C4-2B (cell line): ENCODE data around the gene AIFM2.
"Not testable (repeated sequence)": the region's sequence is repeated elsewhere in the genome, so short reads cannot be mapped to it uniquely, and the experiment has no call there.

Experiments used
- H3K27ac ChIP-seq: fragments of 450-650 bp; 2 replicates; pipeline ENCODE4 v1.5.1; 2017
- ZFX ChIP-seq: fragments of 450-650 bp; IDR thresholded peaks from 2 replicates; pipeline ENCODE4 v1.6.1; 2017
- TF ChIP-seq, protein P1 (sequence below): fragments of 450-650 bp; conservative IDR thresholded peaks from 2 replicates; pipeline ENCODE4 v1.5.1; 2017; ENCODE audit warnings: mild to moderate bottlenecking

The AIFM2 gene

DNA sequence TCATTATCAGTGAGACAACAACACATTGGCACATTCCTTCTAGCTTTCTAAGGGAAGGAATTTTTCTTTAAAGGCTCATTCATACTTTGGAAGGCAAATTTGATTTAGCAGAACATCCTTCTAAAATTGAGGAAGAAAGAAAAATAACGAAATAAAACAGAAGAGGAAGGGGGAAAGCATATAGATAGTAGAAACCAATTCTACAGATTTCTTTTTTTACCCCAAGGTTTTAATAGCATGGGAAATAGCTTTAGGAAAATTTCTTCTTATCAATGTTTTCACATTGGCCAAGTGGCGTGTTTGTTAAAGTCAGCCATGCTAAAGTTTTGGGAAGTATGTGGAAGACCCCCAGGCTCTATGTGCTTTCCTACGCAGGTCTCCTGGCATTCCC lies 44.3 kb downstream of the AIFM2 start:
- no peak for TF ChIP-seq ZFX
- TF ChIP-seq, protein P1, sequence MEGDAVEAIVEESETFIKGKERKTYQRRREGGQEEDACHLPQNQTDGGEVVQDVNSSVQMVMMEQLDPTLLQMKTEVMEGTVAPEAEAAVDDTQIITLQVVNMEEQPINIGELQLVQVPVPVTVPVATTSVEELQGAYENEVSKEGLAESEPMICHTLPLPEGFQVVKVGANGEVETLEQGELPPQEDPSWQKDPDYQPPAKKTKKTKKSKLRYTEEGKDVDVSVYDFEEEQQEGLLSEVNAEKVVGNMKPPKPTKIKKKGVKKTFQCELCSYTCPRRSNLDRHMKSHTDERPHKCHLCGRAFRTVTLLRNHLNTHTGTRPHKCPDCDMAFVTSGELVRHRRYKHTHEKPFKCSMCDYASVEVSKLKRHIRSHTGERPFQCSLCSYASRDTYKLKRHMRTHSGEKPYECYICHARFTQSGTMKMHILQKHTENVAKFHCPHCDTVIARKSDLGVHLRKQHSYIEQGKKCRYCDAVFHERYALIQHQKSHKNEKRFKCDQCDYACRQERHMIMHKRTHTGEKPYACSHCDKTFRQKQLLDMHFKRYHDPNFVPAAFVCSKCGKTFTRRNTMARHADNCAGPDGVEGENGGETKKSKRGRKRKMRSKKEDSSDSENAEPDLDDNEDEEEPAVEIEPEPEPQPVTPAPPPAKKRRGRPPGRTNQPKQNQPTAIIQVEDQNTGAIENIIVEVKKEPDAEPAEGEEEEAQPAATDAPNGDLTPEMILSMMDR: no peak
- no peak overlapping the region for H3K27ac ChIP-seq

DNA sequence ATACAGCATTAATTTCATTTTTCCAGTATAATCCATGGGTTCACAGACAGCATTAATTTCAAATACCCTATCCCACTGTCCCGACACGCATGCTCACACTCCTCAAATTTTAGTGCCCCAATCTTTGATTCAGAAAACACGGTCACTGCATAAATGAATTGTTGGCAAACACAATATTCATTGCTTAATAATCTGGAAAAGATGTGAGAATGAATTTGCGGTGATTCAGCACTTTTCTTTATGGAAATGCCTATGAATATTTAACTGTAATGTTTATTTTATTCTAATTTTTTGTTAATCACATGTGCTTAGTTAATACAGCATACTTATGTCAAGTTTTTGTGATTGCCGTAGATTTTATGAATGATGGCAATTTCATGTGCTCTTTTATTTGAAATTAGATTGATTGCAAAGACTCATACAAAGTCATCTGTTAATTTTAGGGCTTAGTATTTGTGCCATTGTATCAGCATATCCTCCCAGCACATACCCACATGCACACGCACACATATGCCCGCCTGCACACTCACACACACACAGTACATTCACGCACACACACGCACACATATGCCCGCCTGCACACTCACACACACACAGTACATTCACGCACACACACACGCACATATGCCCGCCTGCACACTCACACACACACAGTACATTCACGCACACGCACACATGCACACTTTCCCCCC lies 44.9 kb downstream of the AIFM2 start:
- no peak for TF ChIP-seq ZFX
- TF ChIP-seq, protein P1: no peak
- no peak overlapping the region for H3K27ac ChIP-seq

DNA sequence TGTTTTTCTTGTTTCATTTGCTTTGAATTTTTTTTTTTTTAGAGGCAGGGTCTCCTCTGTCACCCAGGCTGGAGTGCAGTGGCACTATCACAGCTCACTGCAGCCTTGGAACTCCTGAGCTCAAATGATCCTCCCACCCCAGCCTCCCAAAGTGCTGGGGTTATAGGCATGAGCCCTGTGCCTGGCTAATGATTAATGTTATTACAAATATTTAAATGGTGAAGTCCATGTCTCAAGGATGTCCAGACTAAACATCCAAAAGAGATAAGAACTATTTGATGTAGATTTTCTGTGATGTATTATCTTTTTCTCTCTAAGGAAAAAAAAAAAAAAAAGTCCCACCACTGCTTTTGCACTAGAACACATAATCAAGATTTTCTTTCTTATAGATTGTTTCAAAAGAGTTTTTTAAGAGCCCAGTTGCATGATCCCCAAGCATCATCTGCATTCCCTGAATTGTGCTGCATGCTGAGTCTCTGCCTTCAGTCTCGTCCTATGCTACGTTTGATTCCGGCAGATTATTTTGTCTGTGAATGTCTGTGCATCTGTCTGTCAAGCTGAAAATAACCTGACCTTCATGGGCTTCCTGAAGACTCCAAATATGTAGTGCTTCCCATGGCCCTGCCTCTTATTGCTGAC lies 46.5 kb downstream of the AIFM2 start:
- H3K27ac ChIP-seq: no peak overlapping the region
- no peak for TF ChIP-seq ZFX
- TF ChIP-seq, protein P1: no peak

DNA sequence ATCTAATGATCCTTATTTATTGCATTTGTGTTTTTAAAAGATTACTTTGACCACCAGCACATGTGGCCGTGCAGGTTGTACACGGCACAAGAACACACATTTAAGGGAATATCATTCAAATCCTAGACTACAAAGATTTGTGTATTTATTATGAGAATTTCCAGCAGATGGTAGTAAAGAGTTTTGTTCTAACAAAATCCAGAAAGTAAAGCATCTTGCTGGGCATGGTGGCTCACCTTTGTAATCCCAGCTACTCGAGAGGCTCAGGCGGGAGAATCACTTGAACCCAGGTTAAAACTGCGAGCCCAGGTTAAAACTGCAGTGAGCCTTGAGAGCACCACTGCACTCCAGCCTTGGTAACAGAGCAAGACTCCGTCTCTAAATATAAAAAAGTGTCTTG lies 48.4 kb downstream of the AIFM2 start:
- TF ChIP-seq, protein P1: no peak; the same call in 1 of the 2 replicates
- TF ChIP-seq ZFX: no peak
- no peak overlapping the region for H3K27ac ChIP-seq

DNA sequence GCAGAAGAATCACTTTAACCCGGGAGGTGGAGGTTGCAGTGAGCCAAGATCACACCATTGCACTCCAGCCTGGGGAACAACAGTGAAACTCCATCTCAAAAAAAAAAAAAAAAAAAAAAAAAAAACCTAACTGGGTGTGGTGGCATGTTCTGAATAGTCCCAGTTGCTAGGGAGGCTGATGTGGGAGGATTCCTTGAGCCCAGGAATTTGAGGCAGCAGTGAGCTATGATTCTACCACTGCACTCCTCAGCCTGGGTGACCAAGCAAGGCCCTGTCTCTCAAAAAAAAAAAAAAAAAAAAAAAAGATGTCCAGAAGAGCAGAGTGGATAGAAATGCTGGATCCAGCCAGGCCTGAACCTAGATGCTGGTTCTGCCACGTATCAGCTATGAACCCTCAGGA lies 51.8 kb downstream of the AIFM2 start:
- not testable (repeated sequence) for H3K27ac ChIP-seq

DNA sequence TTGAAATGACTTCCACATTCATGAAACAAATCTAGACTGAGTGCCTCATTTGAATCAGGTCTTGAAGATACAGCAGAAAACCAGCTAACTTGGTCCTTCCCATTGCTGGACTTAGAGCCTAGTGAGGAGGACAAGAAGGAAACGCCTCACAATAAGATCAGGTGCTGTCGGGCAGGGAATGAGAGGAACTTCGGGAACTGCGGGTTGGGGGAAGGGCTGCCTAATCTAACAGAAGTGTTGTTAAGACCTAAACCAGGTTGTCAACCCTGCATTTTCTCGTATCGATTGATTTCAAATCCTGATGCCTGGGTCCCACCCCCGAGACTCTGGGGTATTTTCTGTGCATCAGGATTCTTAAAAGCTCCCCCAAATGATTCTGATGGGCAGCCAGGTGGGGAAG lies 53.7 kb downstream of the AIFM2 start:
- TF ChIP-seq, protein P1: no peak
- TF ChIP-seq ZFX: no peak
- no peak overlapping the region for H3K27ac ChIP-seq

DNA sequence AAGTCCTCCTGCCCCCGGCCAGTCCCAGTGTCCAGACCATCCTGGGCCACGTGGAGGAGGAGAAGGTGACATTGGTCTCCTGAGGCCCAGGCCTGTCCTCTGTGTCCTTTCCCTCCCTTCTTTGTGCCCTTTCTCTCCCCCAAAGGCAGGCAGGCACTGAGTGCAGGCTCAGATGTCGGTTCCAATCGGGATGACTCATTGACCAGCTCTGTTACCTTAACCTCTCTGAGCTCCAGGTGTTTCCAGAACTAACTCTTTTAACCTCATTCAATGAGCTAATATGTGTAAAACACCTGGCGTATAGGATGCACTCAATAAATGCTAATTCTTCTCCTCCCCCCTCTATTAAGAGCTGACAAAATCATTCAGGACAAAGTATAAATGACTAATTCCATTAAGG lies 54.3 kb downstream of the AIFM2 start:
- H3K27ac ChIP-seq: no peak overlapping the region
- TF ChIP-seq, protein P1: no peak
- TF ChIP-seq ZFX: no peak

DNA sequence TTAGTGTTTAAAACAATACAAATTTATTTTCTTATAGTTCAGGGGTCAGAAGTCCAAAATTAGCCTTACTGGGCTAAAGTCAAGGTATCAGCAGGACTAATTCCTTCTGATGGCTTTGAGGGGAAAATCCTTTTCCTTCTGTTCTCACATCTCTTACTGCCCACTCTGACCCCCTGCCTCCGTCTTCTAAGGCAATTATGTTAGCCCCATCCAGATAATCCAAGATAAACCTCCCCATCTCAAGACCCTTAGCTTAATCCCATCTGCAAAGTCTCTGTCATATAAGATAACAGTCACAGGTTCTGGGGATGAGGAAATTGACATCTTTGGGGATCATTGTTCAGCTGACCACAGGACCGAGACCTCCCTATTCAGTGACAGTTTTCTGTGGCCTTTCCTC lies 57.7 kb downstream of the AIFM2 start:
- H3K27ac ChIP-seq: no peak overlapping the region
- TF ChIP-seq, protein P1: no peak
- no peak for TF ChIP-seq ZFX
